HG03520 (cell line): ENCODE results near the gene PARD6A.

Experiments
- ATAC-seq: cut with Tn5 transposase; IDR thresholded peaks from one replicate; pipeline ENCODE4 v1.9.1; 2021; ENCODE audit warnings: mild to moderate bottlenecking, moderate library complexity; ENCODE audit not compliant: unreplicated experiment

Gene PARD6A

GRCh38 chr16:67653789-67654402 lies 6.9 kb upstream of the PARD6A start:
- no peak for ATAC-seq

DNA sequence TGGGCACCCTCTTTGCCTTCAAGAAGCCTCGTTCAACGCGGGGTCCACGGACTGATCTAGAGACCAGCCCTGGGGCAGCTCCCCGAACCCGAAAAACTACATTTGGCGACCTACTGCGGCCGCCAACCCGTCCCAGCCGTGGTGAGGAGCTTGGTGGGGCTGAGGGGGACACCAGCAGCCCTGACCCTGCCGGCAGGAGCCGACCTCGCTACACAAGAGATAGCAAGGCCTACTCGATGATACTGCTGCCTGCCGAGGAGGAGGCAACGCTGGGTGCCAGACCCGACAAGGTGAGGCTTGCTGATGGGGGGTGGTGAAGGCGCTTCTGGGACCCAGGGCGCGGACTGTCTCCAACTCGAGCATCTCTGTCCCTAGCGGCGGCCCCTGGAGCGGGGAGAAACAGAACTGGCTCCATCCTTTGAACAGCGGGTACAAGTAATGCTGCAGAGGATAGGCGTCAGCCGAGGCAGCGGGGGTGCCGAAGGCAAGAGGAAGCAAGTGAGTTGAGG lies 6.3 kb upstream of the PARD6A start:
- ATAC-seq, result no peak

DNA sequence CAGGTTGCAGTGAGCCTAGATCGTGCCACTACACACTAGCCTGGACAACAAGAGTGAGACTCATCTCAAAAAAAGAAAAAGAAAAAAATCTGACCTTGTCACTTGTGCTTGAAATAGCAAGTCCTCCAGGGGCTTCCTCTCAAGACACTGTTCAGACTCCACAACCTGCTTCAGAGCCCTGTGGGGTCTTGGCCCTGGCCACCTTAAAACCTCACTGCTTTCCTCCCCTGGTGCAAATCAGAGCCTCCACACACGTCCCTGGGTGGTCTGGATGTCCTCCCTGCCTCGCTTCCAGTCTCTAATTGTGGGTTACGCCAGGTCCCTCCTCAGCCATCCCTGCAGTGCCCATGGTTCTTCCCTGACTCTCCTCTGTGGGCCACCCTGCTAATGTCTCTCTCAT lies 5.4 kb upstream of the PARD6A start:
- ATAC-seq, result no peak

GRCh38 chr16:67656344-67657016 lies 4.3 kb upstream of the PARD6A start:
- no peak for ATAC-seq

- no peak for ATAC-seq
These were observed 3.6 kb upstream of the PARD6A start for GRCh38 chr16:67657017-67657608.

DNA sequence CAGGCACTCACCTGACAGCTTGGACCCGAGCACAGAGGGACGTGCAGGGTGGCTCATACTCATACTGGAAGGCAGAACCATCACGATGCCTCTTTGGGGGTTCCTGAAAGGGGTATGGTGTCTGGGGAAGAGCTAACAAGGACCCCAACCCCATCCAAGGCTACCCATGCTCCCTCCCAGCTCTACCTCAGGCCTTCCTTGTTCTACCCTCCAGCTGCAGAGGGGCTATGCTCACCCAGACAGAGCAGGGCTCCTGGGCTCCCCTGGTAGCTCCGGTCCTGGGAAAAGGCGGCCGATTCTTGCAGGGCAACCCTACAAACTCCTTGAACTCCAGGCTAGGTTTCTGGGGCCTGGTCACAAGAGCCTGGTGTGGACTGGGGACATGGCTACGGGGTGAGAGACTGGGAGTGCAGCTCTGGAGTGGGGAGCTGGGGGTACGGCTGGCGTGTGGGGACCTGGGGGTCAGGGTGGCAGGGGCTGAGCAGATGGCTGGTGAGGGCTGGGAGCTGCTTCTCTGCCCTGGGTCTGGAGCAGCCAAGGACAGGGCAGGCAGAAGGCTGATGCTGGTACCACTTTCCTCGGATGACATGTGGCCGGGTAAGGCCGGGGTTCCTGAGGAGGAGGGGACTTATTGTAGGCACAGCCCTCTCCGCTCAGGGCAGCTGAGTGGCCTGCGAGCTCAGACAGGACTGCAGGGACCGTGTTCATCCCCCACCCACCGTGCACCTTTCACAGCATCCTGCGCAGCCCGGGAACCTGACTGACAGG lies 2.8 kb upstream of the PARD6A start:
- no peak for ATAC-seq

DNA sequence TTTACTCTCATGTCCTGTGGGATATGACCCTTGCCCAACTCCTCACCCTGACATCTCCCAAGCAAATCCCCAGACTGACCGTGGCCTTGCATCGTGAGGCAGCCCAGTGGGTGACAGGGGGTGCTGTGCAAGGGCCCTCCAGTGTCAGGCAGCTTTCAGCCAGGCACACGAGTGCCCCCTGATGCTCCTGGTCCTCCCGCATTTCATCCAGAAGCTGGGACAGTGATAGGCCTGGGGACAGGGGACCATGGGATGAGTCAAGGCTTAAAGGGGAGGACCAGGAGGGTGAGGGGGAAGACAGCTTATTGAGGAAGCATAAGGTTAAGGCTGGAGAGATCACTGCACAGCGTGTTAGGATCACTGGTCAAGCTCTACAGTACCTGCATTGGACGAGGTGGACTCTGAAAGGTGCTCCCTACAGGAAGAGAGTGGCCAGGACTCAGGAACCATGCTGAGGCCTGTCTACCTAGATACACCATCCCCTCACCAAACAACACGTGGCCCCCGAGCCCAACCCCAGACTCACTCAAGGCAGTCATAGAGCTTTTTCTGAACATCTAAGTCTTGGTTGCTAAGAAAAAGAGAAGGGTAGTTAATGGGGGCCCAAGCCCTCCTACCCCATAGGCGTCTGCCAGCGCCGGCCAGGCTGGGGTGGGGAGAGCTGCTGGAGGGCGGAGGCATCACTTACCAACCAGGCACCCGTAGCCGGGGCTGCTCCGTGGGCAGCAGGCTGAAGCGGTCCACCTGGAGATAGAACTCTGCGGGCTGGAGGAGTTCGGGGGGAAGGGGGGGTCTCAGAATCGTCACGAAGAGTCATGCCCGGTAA lies 1.7 kb upstream of the PARD6A start:
- no peak for ATAC-seq

DNA sequence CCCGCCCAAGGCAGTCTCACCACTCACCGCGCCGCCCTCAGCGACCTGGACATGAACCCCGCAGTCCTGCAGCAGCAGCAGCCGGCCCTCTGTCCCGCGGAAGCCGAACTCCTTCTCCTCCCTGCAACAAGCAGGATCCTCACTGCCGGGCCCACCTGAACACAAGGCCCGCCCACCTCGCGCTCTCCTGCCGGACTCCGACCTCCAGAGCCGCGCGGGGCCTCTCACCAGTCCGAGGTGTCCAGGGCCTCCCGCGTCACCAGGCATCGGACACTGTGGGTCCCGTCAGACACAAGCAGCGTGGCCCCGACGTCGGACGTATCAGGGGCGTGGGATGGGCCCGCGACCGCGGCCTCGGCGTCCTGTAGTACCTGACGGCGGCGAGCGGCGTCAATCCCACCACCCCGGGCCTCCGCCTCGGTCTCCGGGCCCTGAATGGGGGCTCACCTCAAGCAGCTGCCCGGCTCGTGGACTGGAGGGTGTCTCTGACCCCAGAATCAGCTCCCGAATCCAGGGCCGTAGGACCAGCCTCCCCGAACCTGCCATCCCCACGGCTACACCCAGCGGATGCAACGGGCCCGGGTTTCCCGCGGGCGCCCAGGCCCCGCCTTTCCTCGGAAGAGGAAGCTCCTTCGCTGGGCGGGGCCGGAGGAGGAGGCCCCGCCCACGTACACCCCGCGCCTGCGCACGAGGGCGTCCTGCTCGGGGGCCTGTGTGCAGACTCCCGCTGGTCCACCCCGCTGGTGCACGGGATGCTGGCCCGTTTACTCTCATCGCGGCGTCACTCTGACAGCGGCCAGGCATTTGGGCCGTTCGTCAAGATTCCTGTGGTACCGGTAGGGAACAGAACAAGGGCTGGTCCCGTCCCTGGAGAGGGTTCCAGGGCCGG lies 841 bp upstream of the PARD6A start, which contains the start of gene ACD:
Gene ACD, minus strand, starts transcription at position 586 of the 889 bp plus-strand sequence. Its CDS starts 40 bp downstream, at position 546.
- peak; percentile 50 for ATAC-seq

DNA sequence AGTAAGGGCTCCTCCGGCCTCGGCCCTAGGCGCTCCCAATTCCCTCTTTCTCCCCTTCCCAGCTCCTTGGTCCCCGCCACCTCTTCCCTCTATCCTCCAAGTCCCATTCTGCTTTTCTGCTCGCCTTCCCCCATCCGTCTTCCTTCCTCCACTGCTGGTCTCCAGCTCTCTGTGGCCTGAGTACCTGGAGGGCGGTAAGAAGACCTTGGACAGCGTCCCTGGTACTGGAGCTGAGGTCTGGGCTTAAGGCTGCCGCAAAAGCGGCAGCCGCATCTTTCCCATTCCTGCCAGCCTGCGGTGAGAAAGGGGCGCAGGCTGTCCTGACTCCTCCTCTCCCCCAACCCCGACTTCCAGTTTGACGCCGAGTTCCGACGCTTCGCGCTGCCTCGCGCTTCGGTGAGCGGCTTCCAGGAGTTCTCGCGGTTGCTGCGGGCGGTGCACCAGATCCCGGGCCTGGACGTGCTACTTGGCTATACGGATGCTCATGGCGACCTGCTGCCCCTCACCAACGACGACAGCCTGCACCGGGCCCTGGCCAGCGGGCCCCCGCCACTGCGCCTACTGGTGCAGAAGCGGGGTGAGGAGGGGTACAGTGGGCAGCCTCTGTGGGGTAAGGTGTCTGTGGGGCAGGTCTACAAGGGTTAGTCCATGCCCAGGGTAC lies 471 bp downstream of the PARD6A start:
- no peak for ATAC-seq

GRCh38 chr16:67661886-67662652 lies 1.3 kb downstream of the PARD6A start:
- ATAC-seq, result no peak

- no peak for ATAC-seq
These were observed 1.9 kb downstream of the PARD6A start for GRCh38 chr16:67662653-67663010.

DNA sequence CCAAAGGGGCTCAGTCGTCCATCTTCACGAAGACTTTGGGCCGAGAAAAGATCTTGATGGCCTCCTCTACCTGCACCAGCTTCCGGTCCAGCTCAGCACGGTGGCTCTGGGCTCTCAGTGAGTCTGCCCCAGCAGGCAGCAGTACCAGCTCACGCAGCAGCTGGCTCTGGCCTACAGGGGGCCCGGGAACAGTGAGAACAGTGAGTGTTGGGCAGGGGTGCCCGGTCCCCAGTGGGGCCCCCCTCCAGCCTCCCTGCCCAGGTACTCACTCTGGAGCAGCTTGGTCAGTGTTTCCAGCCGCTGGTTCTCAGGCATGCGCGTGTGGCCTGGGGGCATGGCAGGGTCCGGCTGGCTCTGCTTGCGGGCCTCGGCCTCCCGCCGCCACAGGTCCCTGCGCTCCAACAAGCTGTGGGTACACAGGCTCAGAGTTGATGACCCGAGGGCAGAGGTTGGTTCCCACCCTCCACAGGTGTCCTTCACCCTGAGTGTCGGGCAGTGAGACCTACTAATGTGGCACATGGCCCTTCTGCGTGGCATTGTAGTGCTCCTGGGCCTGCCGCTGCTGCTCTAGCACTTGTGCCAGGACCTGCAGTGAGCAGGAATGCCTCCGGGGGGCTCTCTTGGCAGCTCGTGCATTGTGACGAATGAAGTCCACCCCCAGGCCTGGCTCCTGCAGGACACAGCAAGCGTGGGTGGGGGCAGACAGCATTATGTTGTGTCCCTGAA lies 2.6 kb downstream of the PARD6A start:
- no peak for ATAC-seq

- ATAC-seq, result no peak
These were observed 3.1 kb downstream of the PARD6A start for GRCh38 chr16:67663877-67664222.

DNA sequence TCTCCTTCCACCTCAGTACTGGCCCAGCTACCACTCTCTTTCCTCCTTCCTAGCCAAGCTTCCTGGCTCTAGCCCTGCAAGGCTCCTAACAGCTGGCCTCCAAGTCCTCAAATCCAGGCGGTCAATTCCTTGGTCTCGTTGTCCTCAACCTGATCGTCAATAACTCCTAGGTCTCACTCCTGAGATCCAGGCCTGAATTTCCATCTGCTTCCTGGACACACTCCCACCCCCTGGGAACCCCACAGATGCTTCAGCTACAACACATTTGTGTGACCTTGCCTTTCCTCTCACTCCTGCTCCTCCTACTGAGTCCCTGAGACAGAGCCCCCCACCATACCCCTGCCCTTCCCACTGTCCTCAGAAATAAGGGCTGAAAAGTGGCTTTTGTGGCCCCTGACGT lies 3.5 kb downstream of the PARD6A start:
- no peak for ATAC-seq

DNA sequence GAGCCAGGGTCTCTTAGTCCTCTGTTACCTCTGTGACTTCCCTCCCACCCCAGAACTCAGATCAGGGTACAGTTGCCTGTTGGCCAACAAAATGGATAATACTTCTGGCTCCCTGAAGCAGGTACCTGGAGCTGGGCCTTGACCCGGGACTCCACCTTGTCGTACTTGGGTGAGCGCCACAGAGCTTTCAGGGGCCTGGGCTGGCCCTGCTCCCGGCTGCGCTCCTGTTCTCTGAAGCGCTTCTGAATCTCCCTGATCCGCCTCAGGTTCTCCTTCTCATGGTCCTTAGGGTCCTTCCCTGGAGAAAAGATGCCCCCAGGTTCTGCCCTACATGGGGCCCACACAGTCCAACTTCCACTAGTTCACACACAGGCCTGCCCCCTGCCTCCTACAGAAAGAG lies 4.1 kb downstream of the PARD6A start:
- no peak for ATAC-seq

DNA sequence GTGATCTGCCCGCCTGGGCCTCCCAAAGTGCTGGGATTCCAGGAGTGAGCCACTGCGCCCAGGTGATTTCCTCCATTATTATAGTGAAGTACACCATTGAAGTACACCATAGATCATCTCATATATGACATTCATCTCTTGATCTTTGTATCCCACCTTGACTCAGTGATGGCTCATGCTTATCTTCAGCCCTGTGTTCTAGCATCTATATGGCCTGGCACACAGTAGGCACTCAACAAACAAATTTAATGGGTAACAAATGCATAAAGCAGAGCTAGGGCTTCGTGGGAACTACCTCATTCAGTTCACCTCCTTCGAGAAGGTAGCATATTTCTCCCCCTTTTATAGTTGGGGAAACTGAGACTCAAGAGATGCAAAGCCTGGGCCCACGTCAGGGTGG lies 4.8 kb downstream of the PARD6A start:
- no peak for ATAC-seq

GRCh38 chr16:67666032-67666551 lies 5.3 kb downstream of the PARD6A start:
- no peak for ATAC-seq
